ENCODE measurements around the gene TECTB.

DNA sequence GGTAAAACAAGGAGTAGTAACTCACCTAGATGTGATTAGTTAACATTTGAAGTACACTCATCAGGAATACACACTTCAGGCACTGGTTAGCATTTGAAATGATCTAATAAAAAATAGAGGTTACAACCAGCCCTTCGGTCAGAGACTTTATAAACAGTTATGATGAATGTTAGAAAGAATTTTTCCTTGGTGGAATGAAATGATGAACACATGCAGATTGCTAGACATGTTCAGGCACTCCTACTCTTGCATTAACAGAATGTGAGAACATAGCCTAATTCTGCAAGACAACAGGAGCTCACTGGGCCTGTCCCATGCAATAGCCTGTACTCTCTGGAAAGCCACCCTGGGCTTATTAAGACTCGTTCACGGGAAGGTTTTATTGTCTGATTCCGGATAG is 47.3 kb upstream of the TECTB start:
- TF ChIP-seq, protein P1, sequence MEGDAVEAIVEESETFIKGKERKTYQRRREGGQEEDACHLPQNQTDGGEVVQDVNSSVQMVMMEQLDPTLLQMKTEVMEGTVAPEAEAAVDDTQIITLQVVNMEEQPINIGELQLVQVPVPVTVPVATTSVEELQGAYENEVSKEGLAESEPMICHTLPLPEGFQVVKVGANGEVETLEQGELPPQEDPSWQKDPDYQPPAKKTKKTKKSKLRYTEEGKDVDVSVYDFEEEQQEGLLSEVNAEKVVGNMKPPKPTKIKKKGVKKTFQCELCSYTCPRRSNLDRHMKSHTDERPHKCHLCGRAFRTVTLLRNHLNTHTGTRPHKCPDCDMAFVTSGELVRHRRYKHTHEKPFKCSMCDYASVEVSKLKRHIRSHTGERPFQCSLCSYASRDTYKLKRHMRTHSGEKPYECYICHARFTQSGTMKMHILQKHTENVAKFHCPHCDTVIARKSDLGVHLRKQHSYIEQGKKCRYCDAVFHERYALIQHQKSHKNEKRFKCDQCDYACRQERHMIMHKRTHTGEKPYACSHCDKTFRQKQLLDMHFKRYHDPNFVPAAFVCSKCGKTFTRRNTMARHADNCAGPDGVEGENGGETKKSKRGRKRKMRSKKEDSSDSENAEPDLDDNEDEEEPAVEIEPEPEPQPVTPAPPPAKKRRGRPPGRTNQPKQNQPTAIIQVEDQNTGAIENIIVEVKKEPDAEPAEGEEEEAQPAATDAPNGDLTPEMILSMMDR (IDR thresholded peaks at IDR 0.05) = no peak
- no peak for TF ChIP-seq ZFX (IDR thresholded peaks at IDR 0.05; ENCODE audit: borderline replicate concordance)

Measured in 22Rv1 (cell line).